Astrocyte of the spinal cord (primary cell): ENCODE measurements around the gene CNNM2.

Source experiments
- DNase-seq: peaks from one replicate; pipeline ENCODE4 v3.0.0; 2011; ENCODE audit warnings: low read depth, low spot score
- H3K4me3 ChIP-seq: 2 replicates; pipeline ENCODE4 v1.5.1; 2011; ENCODE audit warnings: low read depth, mild to moderate bottlenecking, low read length, moderate library complexity
- in situ Hi-C: cut with HindIII; loops from 2 replicates; pipeline ENCODE4 v1.10.0; 2017; ENCODE audit warnings: low sequenced_read_pairs
- TF ChIP-seq, protein P1 (sequence below): IDR thresholded peaks from 2 replicates; pipeline ENCODE4 v1.5.1; 2012; ENCODE audit warnings: low read depth, mild to moderate bottlenecking, low read length, inconsistent platforms

Gene CNNM2

DNA sequence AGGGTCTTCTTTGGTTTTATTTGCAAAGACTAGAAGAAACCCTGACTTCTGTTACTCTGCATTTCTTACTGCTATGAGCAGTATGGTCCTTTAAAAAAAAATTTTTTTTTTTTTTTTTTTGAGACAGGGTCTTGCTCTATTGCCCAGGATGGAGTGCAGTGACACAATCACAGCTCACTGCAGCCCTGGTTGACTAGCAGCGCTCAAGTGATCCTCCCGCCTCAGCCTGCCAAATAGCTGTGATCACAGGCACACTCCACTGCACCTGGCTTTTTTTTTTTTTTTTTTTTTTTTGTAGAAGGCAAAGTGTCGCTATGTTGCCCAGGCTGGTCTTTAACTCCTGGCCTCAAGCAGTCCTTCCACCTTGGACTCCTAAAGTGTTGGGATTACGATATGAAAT, 17.4 kb downstream of the CNNM2 start:
- DNase-seq, result no peak
- TF ChIP-seq, protein P1, sequence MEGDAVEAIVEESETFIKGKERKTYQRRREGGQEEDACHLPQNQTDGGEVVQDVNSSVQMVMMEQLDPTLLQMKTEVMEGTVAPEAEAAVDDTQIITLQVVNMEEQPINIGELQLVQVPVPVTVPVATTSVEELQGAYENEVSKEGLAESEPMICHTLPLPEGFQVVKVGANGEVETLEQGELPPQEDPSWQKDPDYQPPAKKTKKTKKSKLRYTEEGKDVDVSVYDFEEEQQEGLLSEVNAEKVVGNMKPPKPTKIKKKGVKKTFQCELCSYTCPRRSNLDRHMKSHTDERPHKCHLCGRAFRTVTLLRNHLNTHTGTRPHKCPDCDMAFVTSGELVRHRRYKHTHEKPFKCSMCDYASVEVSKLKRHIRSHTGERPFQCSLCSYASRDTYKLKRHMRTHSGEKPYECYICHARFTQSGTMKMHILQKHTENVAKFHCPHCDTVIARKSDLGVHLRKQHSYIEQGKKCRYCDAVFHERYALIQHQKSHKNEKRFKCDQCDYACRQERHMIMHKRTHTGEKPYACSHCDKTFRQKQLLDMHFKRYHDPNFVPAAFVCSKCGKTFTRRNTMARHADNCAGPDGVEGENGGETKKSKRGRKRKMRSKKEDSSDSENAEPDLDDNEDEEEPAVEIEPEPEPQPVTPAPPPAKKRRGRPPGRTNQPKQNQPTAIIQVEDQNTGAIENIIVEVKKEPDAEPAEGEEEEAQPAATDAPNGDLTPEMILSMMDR, result no peak
- in situ Hi-C loops, result no loop called here
- H3K4me3 ChIP-seq, result no peak overlapping the region

DNA sequence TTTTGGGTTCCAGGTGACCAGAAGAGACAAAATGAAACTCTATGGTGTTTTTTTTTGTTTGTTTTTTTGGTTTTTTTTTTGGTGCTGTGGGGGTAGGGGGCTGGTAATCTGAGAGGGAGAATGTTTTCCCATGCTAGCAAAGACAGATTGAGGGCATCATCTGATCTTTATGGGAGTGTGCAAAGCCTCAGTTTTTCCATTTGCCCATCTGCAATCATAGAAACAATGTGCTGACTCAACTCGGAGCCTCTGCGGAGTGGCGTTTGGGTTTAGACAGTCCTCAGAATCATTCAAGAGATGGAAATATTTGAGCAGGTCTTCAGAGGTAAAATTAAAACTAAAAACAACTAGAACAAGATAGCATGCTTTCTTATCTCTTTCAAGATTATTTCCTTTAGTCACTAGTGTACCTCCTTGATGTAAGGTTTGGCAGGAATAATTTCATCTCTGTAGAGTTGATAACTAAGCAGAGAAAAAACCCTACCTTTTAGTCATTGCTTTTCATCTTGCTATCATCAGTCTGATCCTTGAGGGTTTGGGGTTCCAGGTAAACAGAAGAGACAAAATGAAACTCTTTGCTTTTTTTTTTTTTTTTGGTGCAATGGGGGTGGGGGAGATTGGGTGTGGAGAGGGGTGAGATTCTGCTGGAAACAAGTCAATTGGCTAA, 18.0 kb downstream of the CNNM2 start:
- H3K4me3 ChIP-seq, result no peak overlapping the region
- in situ Hi-C loops, result no loop called here
- TF ChIP-seq, protein P1, result no peak
- no peak for DNase-seq

DNA sequence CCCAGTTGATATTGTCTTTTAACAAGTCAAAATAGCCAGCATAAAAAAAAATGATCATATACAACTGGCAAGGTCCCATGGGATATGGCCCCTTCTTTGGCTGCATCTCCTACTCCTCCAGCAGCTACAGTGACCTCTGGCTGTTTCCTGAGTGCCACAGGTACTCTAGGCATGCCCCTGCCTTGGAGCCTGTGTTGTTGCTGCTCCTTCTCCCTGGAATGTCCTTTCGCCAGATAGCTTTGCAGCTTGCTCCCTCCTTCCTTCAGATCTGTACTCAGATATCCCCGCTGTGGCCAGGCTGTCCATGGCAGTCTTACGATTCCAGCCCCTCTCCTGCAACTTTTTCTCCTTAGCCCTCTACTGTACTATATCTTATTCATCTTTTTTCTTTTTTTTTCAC, 23.3 kb downstream of the CNNM2 start:
- DNase-seq, result no peak
- TF ChIP-seq, protein P1, result no peak
- in situ Hi-C loops, result no loop called here

DNA sequence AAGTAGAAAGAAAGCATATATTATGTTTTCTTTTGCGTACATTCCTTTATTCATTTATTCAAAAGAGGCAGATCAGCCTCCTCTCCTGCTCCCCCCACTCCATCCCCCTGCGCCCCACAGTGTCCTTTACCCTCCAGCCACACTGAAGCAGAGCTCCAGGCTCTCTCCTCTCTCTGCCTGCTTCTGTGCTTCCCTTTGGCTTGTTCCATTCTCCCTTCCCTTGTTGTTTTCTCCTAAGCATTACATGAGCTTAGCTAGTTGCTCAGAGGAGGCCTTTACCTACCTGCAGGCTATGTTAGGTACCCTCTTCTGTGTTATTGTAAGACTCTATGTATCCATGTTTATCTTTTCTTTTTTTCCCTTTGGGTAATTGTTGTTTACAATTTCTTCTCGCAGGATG, 27.4 kb downstream of the CNNM2 start:
- in situ Hi-C loops, result no loop called here
- no peak for DNase-seq
- H3K4me3 ChIP-seq, result no peak overlapping the region
- TF ChIP-seq, protein P1, result no peak

More for the DNA sequence above, 23.3 kb downstream of the CNNM2 start:
- no peak overlapping the region for H3K4me3 ChIP-seq

DNA sequence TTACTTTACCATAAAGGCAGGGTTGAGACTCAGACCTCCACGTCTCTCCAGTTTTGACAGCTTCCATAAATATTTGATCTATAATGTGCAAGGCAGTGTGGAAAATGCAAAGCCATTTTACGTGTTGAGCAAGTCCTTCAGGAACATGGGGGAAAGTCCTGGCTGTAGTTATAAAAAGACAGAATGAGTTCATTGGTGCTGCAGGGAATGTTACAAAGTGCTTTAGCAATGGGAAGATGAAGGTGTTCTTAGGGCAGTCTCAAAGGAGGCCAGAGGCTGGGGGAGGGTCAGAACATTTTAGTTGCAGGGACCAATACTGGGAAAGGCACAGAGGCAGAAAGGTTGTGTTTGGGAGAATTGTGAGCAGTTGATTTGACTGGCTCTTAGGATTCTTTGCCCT, 27.9 kb downstream of the CNNM2 start:
- H3K4me3 ChIP-seq, result no peak overlapping the region
- DNase-seq, result no peak
- TF ChIP-seq, protein P1, result no peak
- in situ Hi-C loops, result no loop called here

DNA sequence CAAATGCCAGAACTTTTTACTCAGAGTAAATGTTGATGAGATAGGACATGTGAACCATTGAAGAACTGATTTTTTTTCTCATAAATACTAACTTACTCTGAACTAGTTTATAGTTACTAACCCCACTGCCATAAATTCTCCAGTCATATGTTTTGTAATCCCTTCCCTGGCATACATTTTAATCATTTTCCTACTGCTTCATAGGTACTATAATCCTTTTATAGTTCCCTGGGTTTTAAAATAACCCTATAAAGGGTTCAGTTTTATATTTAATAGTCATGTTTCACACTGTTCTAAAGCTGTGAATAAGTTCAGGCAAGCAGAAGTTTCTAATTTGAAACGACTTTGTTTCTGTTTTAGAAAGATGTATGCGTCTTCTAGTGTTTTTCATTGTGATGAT, 28.9 kb downstream of the CNNM2 start:
- TF ChIP-seq, protein P1, result no peak
- no peak overlapping the region for H3K4me3 ChIP-seq
- no peak for DNase-seq
- in situ Hi-C loops, result no loop called here

DNA sequence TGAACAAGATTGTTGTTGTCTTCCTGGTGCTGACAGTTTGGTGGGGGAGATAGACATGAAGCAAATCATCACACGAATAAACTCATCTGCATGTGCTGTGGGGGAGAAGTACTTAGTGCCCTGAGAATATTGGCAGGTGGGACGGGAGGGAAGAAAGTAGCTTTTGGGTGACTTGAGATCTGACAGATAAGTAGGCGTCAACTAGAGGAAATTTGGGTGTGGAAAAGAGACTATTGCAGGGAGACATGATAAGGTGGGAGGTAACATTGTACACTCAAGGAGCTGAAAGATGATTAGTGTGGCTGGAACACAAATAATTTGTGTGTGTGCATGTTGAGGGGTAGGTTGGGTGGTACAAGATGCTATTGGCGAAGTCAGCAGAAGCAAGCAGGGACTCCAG, 30.1 kb downstream of the CNNM2 start:
- DNase-seq, result no peak
- TF ChIP-seq, protein P1, result no peak
- no peak overlapping the region for H3K4me3 ChIP-seq
- in situ Hi-C loops, result no loop called here
